K562 (cell line): ENCODE results near the gene TMEM114. TPM values are rescaled to one million over a fixed set of nuclear protein-coding genes. Genes with fewer than 3 reads are reported as not detected.

ENCODE experiments used
- BRF1 ChIP-seq: IDR thresholded peaks from 3 replicates; pipeline ENCODE4 v1.6.1; 2011; ENCODE audit warnings: borderline replicate concordance, mild to moderate bottlenecking; ENCODE audit not compliant: insufficient read length; ENCODE audit errors: extremely low read depth
- CBFA2T2 ChIP-seq: fragments of 450-650 bp; conservative IDR thresholded peaks from 2 replicates; pipeline ENCODE4 v1.6.1; 2017; ENCODE audit warnings: mild to moderate bottlenecking
- CBFA2T3 ChIP-seq: fragments of 450-650 bp; IDR thresholded peaks from 2 replicates; pipeline ENCODE4 v1.6.1; 2017
- ELF2 ChIP-seq: fragments of 250-450 bp; sonication (Bioruptor Pico); IDR thresholded peaks from 2 replicates; pipeline ENCODE4 v1.5.0; 2021; ENCODE audit warnings: mild to moderate bottlenecking
- FOS ChIP-seq: IDR thresholded peaks from 3 replicates; pipeline ENCODE4 v1.6.1; 2011; ENCODE audit not compliant: insufficient read length; ENCODE audit errors: extremely low read depth
- HIVEP1 ChIP-seq: fragments of 250-450 bp; sonication (Bioruptor Pico); IDR thresholded peaks from 2 replicates; pipeline ENCODE4 v1.4.0; 2020; ENCODE audit warnings: mild to moderate bottlenecking
- PTBP1 ChIP-seq: fragments of 200-400 bp; formaldehyde crosslinking; IDR thresholded peaks from 2 replicates; pipeline ENCODE4 v1.6.1; 2017; ENCODE audit warnings: low read depth, low read length
- ZNF174 ChIP-seq: fragments of 250-450 bp; sonication (Bioruptor Pico); IDR thresholded peaks from 2 replicates; pipeline ENCODE4 v1.4.0; 2020; ENCODE audit warnings: mild to moderate bottlenecking
- polyA plus RNA-seq, 8 experiments: library from polyadenylated mRNA; depleted of rRNA in 4 of 8; stranded (reverse) in 5 of 8; unstranded in 3 of 8; fragments of >200 nt; fragmentation: Nextera tagmentation in 2 of 8; fragmentation: Illumina TruSeq in 1 of 8; extraction: Ambion mirVana in 2 of 8; extraction: Trizol in 1 of 8; gene quantifications; 2 replicates each; pipeline versions ENCODE4 v1.2.1 to v1.2.3, GENCODE V29; 2011 to 2014; ENCODE audit warnings: inconsistent platforms in 1 of 8, missing spikeins in 1 of 8
- total RNA-seq, 7 experiments: library from RNA; depleted of rRNA in 6 of 7; stranded (reverse); fragments of >200 nt in 6 of 7; fragmentation: Illumina TruSeq in 2 of 7; extraction: Trizol in 2 of 7; gene quantifications; 2 replicates each; pipeline versions ENCODE4 v1.2.1 to v1.2.3, GENCODE V29; 2011 to 2021; ENCODE audit warnings: low replicate concordance in 1 of 7
- TF ChIP-seq, protein P1 (sequence below): fragments of 150-350 bp; IDR thresholded peaks from 2 replicates; pipeline ENCODE4 v1.6.1; 2014; ENCODE audit warnings: low read depth, mild to moderate bottlenecking, low read length, borderline replicate concordance
- TF ChIP-seq, protein P2 (sequence below), 2 experiments: fragments of 450-650 bp; formaldehyde crosslinking in 1 of 2; IDR thresholded peaks; 2 replicates each; pipeline versions ENCODE4 v1.4.0 to v1.6.1; 2014 to 2020; ENCODE audit warnings: mild to moderate bottlenecking in 2 of 2, borderline replicate concordance in 1 of 2, low read depth in 1 of 2
- TF ChIP-seq, protein P3 (sequence below), 2 experiments: fragments of 450-650 bp; IDR thresholded peaks; 2 replicates each; pipeline ENCODE4 v1.6.1; 2018; ENCODE audit warnings: mild to moderate bottlenecking in 2 of 2, low read depth in 1 of 2; ENCODE audit not compliant: partially characterized antibody in 2 of 2

The TMEM114 gene
- total and polyA plus RNA-seq, 9 of the 15 experiments (the other 6 are each of a cell fraction or from before 2014, with no cell fraction given): not detected

DNA sequence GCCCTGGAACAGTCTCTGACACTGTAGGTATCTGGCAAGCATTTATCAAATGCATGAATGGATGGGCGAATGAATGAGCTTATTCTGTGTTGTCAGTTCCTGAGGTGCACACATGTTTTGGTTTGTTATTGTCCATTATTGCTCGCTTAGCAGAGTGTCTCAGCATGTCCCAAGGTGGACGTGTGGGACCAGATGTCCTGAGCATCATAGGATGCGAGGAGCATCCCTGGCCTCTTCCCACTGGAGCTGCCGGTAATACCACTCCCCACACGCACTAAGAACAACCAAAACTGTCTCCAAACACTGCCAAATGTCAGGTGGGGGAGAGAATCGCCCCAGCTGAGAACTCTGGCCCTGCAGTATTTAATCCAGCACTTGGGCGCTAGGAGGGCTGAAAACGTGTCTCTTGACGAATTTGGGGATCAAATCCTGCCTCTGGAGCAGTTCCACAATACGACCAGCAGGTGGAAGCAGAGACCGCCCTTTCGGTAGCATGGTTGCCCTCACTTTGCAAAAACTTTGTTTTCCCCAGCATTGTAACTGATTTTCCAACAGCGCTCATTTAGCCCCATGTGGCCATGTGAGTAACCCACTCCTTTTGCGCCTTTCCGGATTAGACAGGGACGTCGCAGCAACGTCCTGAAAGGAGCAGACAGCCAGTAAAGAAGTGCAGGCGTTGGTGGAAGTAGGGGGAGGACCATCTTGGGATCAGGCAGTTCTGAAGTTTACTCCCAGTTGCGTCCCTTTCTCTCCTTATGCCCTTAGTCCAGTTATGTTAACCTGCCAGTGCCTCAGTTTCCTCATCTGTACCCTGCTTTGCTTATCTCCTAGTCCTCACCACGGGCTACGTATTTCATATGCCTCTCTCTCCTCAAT lies 22.7 kb downstream of the TMEM114 start (continued):
- TF ChIP-seq, protein P1, sequence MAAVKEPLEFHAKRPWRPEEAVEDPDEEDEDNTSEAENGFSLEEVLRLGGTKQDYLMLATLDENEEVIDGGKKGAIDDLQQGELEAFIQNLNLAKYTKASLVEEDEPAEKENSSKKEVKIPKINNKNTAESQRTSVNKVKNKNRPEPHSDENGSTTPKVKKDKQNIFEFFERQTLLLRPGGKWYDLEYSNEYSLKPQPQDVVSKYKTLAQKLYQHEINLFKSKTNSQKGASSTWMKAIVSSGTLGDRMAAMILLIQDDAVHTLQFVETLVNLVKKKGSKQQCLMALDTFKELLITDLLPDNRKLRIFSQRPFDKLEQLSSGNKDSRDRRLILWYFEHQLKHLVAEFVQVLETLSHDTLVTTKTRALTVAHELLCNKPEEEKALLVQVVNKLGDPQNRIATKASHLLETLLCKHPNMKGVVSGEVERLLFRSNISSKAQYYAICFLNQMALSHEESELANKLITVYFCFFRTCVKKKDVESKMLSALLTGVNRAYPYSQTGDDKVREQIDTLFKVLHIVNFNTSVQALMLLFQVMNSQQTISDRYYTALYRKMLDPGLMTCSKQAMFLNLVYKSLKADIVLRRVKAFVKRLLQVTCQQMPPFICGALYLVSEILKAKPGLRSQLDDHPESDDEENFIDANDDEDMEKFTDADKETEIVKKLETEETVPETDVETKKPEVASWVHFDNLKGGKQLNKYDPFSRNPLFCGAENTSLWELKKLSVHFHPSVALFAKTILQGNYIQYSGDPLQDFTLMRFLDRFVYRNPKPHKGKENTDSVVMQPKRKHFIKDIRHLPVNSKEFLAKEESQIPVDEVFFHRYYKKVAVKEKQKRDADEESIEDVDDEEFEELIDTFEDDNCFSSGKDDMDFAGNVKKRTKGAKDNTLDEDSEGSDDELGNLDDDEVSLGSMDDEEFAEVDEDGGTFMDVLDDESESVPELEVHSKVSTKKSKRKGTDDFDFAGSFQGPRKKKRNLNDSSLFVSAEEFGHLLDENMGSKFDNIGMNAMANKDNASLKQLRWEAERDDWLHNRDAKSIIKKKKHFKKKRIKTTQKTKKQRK: no peak
- TF ChIP-seq CBFA2T3 (no peak), HIVEP1 (CRISPR knock-in tag) (no peak), FOS (no peak), ELF2 (no peak), PTBP1 (0 out of 2 replicates have a peak, but pooled peaks have one; percentile 15), BRF1 (no peak), ZNF174 (CRISPR knock-in tag) (no peak), CBFA2T2 (no peak)
- TF ChIP-seq, protein P2, sequence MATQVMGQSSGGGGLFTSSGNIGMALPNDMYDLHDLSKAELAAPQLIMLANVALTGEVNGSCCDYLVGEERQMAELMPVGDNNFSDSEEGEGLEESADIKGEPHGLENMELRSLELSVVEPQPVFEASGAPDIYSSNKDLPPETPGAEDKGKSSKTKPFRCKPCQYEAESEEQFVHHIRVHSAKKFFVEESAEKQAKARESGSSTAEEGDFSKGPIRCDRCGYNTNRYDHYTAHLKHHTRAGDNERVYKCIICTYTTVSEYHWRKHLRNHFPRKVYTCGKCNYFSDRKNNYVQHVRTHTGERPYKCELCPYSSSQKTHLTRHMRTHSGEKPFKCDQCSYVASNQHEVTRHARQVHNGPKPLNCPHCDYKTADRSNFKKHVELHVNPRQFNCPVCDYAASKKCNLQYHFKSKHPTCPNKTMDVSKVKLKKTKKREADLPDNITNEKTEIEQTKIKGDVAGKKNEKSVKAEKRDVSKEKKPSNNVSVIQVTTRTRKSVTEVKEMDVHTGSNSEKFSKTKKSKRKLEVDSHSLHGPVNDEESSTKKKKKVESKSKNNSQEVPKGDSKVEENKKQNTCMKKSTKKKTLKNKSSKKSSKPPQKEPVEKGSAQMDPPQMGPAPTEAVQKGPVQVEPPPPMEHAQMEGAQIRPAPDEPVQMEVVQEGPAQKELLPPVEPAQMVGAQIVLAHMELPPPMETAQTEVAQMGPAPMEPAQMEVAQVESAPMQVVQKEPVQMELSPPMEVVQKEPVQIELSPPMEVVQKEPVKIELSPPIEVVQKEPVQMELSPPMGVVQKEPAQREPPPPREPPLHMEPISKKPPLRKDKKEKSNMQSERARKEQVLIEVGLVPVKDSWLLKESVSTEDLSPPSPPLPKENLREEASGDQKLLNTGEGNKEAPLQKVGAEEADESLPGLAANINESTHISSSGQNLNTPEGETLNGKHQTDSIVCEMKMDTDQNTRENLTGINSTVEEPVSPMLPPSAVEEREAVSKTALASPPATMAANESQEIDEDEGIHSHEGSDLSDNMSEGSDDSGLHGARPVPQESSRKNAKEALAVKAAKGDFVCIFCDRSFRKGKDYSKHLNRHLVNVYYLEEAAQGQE (IDR thresholded peaks at IDR 0.05; ENCODE audit: borderline replicate concordance): peak; percentile 89
- TF ChIP-seq, protein P2 (CRISPR knock-in tag; IDR thresholded peaks at IDR 0.05; ENCODE audit: low read depth): no peak
- TF ChIP-seq, protein P3, sequence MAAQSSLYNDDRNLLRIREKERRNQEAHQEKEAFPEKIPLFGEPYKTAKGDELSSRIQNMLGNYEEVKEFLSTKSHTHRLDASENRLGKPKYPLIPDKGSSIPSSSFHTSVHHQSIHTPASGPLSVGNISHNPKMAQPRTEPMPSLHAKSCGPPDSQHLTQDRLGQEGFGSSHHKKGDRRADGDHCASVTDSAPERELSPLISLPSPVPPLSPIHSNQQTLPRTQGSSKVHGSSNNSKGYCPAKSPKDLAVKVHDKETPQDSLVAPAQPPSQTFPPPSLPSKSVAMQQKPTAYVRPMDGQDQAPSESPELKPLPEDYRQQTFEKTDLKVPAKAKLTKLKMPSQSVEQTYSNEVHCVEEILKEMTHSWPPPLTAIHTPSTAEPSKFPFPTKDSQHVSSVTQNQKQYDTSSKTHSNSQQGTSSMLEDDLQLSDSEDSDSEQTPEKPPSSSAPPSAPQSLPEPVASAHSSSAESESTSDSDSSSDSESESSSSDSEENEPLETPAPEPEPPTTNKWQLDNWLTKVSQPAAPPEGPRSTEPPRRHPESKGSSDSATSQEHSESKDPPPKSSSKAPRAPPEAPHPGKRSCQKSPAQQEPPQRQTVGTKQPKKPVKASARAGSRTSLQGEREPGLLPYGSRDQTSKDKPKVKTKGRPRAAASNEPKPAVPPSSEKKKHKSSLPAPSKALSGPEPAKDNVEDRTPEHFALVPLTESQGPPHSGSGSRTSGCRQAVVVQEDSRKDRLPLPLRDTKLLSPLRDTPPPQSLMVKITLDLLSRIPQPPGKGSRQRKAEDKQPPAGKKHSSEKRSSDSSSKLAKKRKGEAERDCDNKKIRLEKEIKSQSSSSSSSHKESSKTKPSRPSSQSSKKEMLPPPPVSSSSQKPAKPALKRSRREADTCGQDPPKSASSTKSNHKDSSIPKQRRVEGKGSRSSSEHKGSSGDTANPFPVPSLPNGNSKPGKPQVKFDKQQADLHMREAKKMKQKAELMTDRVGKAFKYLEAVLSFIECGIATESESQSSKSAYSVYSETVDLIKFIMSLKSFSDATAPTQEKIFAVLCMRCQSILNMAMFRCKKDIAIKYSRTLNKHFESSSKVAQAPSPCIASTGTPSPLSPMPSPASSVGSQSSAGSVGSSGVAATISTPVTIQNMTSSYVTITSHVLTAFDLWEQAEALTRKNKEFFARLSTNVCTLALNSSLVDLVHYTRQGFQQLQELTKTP (IDR thresholded peaks at IDR 0.05; ENCODE audit: low read depth in 1 of 2, partially characterized antibody in 2 of 2): no peak
